H4 (cell line): ENCODE results near the gene LIME1. TPM values are rescaled to one million over a fixed set of nuclear protein-coding genes. Genes with fewer than 3 reads are reported as not detected.

Experiments
- DNase-seq: peaks from one replicate; pipeline ENCODE4 v3.0.0-alpha.2; 2015; ENCODE audit warnings: low spot score
- total RNA-seq: library from RNA; depleted of rRNA; stranded (reverse); fragments of >200 nt; shearing (Covaris generic); gene quantifications from 2 replicates; pipeline ENCODE4 v1.2.3, GENCODE V29; 2014; rRNA removed

The LIME1 gene
- 0.27 and 0.68 TPM in 2 replicates for total RNA-seq

- DNase-seq: no peak
These were observed at the start of gene LIME1 for GRCh38 chr20:63735859-63736718. LIME1 (plus strand) TSS chr20:63736664; CDS start chr20:63737550, 886 bp downstream.

DNA sequence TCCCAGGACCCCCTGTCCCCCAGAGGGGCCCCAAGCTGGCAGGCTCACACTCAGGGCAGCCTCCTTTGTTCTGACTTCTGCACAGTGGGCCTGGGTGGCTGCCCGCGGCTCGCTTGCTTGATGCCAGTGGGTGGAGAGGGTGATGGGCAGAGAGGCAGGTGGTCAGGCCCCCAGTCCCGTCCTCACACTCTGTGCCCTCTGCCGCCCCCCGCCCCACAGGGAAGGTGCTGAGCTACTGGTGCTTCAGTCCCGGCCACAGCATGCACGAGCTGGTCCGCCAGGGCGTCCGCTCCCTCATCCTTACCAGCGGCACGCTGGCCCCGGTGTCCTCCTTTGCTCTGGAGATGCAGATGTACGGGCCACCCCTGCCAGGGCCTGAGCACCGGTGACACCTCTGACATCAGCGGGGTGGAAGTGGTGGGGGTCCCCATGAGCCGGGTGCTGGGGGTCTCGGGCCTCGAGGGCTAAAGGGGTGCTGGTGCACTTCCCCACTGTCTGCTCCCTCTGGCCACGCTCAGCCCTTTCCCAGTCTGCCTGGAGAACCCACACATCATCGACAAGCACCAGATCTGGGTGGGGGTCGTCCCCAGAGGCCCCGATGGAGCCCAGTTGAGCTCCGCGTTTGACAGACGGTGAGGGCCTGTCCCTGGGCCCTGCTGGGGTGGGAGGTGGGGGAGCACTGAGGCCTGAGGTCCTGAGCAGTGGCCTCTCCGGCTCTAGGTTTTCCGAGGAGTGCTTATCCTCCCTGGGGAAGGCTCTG, 48.9 kb upstream of the LIME1 start:
- DNase-seq: no peak

DNA sequence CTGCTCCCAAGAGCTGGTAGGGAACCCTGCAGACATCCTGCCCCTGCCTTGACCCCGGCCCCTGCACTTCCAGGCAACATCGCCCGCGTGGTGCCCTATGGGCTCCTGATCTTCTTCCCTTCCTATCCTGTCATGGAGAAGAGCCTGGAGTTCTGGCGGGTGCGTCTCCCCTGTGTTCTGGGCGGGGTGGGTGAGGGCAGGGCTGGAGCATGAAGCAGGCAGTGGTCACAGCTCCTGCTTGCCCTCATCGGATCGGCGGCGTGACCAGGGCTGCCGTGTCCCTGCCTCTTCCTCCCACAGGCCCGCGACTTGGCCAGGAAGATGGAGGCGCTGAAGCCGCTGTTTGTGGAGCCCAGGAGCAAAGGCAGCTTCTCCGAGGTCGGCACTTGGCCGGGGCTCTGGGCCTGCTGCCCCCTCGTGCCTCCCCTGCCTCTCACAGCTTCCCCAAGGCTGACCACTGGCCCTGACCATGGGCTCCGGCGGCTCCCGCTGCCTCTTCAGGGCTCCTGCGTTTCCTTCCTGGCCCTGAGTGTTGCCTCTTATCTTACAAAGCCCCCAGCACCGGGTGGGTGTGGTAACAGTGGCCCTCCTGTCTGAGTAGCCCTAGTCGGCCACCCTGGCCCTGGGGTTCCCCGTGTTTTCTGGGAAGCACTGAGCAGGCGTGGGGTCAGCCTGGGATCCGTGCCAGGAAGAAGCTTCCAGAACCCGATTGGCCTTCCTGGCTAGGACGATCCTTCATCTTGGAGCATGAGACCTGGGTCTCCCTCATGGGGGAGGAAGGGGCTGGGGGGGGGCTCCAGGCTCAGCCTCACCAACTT, 48.0 kb upstream of the LIME1 start:
- no peak for DNase-seq

GRCh38 chr20:63689046-63690002, 47.1 kb upstream of the LIME1 start:
- DNase-seq: no peak

- no peak for DNase-seq
These were observed 46.2 kb upstream of the LIME1 start for GRCh38 chr20:63690003-63690897.

DNA sequence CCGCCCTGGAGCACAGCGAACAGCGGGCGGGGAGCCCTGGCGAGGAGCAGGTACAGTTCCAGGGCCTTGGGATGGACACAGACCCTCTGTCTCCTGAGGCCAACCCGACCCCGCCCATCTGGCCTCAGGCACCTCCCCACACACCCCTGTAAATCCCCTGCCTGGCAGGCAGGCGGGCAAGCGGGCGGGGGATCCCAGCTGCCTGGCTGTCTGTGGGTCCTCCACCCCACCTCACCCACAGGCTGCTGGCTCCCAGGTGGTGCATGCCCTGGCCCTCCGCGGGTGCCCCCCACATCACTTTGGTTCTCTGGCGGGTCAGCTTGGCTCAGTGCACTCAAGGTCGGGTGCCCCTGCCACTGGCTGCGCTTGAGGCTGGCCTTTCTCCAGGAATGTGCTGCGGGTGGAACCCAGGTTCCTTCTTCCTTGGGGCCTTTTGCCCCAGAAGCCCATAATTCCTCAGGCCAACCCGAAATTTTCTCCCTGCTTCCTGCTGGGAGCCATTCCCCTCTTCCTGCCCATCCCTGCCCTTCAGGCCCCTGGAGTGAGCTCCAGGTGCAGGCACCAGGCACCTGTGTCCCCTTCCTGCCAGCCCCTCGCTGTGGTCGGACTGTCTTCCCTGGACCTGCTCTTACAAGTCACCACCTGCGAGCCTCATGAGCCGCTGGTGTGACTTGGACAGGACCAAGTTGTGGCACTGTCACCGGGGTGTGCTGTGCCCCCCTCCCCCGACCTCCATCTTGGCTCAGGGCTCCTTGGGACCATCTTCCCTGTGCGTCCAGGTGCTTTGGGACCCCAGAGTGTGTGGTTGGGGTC, 45.4 kb upstream of the LIME1 start:
- no peak for DNase-seq

- no peak for DNase-seq
These were observed 44.6 kb upstream of the LIME1 start for GRCh38 chr20:63691711-63692435.

DNA sequence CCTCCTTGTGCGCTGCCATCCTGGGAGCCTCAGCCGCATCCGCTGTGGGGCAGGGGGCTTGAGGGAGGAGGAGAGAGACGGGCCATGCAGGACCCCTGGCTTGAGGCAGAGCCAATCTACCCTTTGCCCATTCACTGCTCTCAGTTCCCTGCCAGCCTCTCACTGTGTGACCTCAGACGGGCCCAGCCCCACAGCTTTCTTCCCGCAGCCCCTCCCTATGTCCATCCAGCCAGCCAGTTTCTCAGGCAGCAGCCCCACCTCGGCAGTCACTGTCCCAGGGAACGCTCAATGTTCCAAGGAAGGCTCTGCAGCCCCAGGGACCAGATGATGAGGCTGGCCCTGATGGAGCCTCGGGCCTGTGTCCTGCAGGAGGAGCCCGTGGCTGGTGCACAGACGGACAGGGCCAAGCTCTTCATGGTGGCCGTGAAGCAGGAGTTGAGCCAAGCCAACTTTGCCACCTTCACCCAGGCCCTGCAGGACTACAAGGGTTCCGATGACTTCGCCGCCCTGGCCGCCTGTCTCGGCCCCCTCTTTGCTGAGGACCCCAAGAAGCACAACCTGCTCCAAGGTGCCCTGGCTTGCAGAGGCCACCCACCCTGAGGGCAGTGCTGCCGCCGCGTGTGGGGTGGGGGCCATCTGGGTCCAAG, 43.9 kb upstream of the LIME1 start:
- DNase-seq: no peak

- no peak for DNase-seq
These were observed 43.3 kb upstream of the LIME1 start for GRCh38 chr20:63693083-63693732.

- no peak for DNase-seq
These were observed 42.5 kb upstream of the LIME1 start for GRCh38 chr20:63693733-63694583.

- no peak for DNase-seq
These were observed 41.7 kb upstream of the LIME1 start for GRCh38 chr20:63694584-63695423.

GRCh38 chr20:63695424-63696305, 40.8 kb upstream of the LIME1 start:
- DNase-seq: no peak

DNA sequence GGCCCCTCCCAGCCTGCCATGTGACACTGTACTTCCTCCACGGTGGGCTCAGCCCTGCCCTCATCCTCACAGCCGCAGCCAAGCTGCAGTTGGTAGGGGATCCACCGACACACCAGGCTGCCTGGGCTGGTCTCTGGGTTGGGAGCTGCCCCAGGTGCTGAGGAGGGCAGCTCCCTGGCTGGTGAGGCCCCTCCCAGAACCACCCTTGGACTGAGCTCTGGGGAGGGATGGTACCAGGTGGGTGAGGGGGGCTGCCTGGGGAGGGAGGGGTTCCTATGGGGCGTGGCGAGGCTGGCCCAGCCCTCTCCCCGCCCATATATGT, 40.2 kb upstream of the LIME1 start:
- no peak for DNase-seq

DNA sequence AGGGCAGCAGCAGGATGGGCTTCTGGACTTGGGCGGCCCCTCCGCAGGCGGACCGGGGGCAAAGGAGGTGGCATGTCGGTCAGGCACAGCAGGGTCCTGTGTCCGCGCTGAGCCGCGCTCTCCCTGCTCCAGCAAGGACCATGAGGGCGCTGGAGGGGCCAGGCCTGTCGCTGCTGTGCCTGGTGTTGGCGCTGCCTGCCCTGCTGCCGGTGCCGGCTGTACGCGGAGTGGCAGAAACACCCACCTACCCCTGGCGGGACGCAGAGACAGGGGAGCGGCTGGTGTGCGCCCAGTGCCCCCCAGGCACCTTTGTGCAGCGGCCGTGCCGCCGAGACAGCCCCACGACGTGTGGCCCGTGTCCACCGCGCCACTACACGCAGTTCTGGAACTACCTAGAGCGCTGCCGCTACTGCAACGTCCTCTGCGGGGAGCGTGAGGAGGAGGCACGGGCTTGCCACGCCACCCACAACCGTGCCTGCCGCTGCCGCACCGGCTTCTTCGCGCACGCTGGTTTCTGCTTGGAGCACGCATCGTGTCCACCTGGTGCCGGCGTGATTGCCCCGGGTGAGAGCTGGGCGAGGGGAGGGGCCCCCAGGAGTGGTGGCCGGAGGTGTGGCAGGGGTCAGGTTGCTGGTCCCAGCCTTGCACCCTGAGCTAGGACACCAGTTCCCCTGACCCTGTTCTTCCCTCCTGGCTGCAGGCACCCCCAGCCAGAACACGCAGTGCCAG, 39.7 kb upstream of the LIME1 start, which contains the start of gene TNFRSF6B:
TSS of gene TNFRSF6B (plus strand) at position 25 of the 729 bp plus-strand sequence. CDS start at position 141, 116 bp downstream.
- DNase-seq: no peak
